Posterior vena cava (tissue), 2 donors: Measurements from ENCODE around the gene NDUFA8. TPM values are rescaled to one million over a fixed set of nuclear protein-coding genes. Genes with fewer than 3 reads are reported as not detected.

Experiments
- DNase-seq: peaks from one replicate; pipeline ENCODE4 v3.0.0-alpha.2; 2020; ENCODE audit warnings: low spot score
- intact Hi-C, 2 donors: fragments of 100-400 bp; cut with DNase I; formaldehyde crosslinking; loops; one replicate each; pipeline versions ENCODE4 v1.14.1 to v1.14.2; 2022 to 2023
- total RNA-seq, 2 donors: library from RNA; stranded (reverse); fragmentation: NEBNext Ultra II Directional; extraction: Animal tissue kit (Norgen Biotek cat#: 25700); gene quantifications; one replicate each; pipeline ENCODE4 v1.2.1, GENCODE V29; 2021
- donor health status: DM: yes; HTN: yes; CAD: no.
- donor health status: DM: yes; HTN: yes; CAD: no.

The NDUFA8 gene
- total RNA-seq, 2 donors from 2014 or later: 36.5 to 38.2 TPM

DNA sequence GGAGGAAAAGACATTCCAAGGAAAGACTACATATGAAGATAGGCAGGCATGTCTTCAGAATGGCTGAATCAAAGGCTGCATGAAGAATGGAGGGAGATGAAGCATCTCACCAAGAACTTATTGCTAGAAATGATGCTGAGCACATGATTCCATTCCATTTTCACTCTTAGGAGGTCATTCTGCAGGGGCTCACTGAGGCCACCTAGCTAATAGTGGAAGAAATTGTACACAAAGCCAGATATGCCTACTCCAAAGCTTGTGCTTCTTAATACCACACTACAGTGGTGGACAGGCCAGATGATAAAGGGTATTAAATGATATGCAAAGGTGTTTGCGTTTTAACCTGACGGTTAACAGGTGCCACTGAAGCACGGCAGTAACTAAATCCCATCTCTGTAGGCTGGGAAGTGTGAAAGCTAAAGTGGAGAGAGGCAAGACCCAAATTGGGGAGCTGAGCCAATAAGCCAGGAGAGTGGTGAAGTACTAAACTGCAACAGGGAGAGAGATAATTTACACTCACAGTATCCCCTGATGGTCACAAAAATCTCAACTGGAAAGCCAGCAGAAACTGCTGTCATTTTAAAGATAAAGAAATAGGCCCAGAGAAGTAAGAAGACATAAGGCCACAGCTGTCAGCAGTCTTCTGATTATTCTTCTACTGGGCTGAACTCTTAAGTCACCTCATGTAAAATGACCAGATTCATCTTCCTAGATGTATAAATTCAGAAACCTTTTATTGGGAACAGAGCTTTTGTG lies 14.6 kb downstream of the NDUFA8 start:
- DNase-seq: no peak
- intact Hi-C loops: no loop called here

DNA sequence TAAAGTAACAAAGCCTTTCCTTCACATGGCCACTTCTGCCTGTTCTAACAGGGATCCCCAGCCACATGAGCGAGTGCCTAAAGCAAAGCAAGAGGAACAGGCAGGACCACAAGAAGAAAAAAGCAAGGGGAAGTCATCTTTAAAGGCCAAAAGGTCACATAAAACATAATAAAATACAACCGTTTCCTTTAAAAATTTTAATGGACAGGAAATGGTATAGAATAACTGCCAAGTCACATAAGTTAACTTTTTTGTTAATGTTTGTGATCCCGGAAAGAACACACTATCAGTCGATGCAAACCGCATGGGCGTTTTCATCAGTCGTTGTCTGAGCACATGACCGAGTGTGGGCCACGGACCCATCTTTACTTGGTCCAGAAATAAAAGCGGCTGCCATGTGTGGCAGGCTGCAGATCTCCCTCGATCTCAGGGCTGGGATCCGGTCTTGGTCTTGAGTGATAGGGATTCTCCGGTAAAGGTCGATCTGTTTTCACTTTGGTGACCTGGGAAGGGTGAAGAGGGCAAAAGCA lies 15.6 kb downstream of the NDUFA8 start:
- no peak for DNase-seq

GRCh38 chr9:122143296-122143695 lies 16.3 kb downstream of the NDUFA8 start:
- no peak for DNase-seq
- intact Hi-C loops: no loop called here

More for the DNA sequence above, 15.6 kb downstream of the NDUFA8 start:
- intact Hi-C loops: no loop called here

DNA sequence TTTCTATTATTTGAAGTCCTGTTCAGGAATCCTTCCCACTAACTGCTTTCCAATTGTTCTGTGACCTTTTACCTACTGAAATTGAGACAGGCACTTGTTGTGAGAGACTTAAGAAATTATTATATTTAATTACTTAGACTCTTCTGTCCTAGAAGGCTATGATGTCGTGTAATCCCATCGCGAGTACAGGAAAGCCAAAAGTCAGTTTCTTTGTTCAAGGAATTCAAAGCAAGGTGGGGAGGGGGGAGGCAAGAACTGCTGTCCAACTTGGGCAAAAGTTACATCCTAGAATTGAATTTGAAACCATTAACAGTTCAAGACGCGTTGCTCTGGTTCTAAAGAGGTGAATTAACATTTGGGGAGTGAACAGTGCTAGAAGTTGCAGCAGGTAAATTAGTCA lies 17.9 kb downstream of the NDUFA8 start:
- intact Hi-C loops: no loop called here
- DNase-seq: no peak

- intact Hi-C loops: no loop called here
- DNase-seq: no peak
Observed at GRCh38 chr9:122140368-122141193, 19.0 kb downstream of the NDUFA8 start.

GRCh38 chr9:122138560-122139268 lies 20.9 kb downstream of the NDUFA8 start:
- no peak for DNase-seq
- intact Hi-C loops: no loop called here

- DNase-seq: no peak
- intact Hi-C loops: no loop called here
Observed at GRCh38 chr9:122135529-122135859, 24.1 kb downstream of the NDUFA8 start.

GRCh38 chr9:122134822-122135528 lies 24.6 kb downstream of the NDUFA8 start:
- intact Hi-C loops: no loop called here
- DNase-seq: no peak

GRCh38 chr9:122133984-122134535 lies 25.5 kb downstream of the NDUFA8 start:
- intact Hi-C loops: no loop called here
- no peak for DNase-seq

DNA sequence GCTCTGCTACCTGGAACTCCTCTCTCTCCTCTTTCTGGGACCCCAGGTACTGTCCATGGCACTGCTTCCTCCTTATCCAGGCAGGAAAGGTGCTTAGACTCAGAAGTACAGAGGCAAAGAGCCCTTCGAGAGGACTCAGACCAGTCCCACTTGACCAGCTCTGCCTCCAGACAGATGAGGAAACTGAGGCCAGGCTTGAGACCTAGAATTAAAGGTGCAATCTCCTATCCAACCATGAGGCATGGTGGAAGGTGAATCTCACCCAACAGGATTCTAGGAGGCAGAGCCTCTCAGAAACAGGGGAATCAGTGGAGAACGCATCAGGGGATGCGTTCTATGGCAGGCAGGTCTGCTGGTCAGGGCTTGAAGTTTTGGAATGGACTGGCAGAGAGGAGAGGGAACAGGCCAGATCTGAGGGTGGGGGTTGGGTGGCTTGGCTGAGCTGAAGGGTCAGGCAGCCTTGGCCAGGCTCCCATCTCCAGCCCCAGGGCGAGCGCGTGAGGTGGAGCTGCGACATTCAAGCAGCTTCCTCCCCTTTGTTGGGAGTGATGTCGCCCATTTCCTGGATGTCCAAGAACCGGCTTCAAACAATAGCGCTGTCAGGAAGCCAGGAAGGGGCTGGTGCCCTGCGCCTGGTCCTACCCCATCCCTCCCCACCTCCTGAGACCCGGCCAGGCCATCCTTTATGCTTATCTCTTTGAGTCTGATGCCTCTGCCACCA lies 26.2 kb downstream of the NDUFA8 start:
- no peak for DNase-seq
- intact Hi-C loops: no loop called here

DNA sequence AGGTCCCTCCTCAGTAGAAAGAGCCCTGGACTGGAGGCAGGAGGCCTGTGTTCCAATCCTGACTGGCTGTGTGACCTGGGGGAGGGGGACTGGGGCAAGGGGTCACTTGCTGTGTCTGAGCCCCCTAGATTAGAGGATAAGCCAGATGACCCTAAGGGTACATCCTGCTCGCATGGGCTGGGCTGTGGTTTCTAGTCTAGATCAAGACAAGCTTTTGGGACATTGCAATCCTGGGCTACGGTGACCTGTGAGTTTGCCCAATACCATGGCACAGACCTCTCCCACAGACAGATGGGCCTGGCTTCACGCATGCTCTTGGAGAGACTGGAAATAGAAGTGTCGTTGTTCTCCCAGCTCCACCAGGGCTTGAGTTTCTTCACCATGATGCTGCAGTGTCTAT lies 27.0 kb downstream of the NDUFA8 start:
- no peak for DNase-seq
- intact Hi-C loops: no loop called here

DNA sequence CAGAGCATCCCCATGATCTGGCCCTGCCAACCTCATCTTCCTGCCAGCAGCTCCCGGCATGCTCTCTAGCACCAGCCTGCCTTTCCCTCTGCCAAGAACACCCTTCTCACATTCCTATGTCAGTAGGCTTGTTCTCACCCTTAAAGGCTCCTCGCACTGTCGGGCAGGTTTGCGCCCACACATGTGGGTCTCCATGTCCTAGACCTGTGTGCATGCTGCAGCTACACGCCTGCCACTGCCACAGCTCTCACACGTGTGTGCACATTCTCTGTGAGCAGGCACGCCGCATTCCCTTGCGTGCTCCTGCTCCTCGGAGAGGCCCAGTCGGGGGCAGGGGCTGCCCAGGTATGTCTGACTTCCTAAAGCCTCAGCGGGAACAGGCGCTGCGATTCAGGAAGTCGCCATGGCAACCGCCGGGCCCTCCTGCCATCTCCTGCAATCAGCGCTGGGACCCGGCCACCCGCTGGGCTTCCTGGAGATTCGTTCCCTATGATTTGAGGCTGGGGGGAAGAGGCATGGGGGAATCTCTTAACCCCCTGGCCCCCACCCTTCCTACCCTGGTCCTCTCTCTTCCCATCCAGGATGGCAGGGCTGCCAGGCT lies 28.1 kb downstream of the NDUFA8 start:
- DNase-seq: no peak
- intact Hi-C loops: no loop called here

GRCh38 chr9:122130837-122131236 lies 28.7 kb downstream of the NDUFA8 start:
- DNase-seq: no peak
- intact Hi-C loops: no loop called here

DNA sequence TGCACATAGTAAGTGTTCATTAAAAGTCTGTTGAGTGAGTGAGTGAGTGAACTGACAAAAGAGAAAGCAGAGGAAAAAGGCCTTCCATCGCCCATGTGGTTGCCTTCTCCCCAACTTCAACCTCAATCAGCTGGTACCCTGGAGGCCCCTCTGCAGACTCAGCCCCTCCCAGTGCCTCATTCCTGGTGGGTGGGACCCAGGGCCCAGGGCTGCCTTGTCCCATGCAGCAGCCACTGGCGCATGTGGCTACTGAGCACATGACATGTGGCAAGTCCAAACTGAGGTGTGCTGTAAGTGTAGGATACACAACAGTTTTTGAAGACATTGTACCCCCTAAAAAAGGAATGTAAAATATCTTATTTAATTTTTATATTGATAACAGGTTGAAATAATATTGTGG lies 29.6 kb downstream of the NDUFA8 start:
- intact Hi-C loops: loop anchor here (10.0 kb wide), 3 partner anchors 325 to 685 kb away; no protein-coding TSS in a partner anchor
- DNase-seq: no peak

DNA sequence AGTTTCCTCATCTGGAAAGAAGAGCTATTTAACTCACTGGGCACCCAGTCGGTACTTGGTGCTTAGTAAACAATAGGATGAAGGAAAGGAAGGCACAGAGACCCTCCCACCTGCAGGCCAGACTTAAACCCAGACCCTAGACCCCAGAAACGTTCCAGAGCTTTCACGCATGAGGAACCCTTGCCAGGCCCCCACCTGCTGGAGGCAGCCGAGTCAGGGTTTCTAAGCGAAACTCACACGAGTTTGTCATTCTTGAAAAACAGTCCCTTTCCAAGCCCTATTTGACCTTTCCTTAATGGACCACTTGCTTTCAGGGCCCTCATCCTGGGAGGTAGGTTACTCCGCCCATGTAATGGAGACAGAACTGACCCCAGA lies 30.6 kb downstream of the NDUFA8 start:
- no peak for DNase-seq
- intact Hi-C loops: loop anchor here (10.0 kb wide), 3 partner anchors 326 to 686 kb away; no protein-coding TSS in a partner anchor

- no peak for DNase-seq
- intact Hi-C loops: loop anchor here (10.0 kb wide), 3 partner anchors 327 to 687 kb away; no protein-coding TSS in a partner anchor
Observed at GRCh38 chr9:122128007-122128968, 31.3 kb downstream of the NDUFA8 start.

DNA sequence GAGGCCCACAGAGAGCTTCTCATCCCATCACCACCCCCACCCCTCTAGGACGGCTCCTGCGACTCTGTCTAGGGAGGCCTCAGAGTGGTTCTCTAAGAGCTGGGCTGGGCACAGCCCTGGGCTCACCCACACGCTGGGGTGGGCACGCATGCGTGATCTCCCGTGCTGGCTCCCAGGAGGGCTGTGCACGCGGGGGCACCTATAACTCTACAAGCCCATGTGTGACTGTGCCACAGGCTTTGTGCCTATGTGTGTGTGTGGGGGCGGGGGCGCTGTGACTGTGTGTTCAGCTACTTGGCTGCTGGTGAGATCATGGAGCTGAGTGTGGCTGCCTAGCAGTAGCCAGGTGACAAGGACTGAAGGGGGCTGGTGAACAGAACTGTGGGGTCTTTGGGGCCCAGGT lies 32.2 kb downstream of the NDUFA8 start:
- no peak for DNase-seq
- intact Hi-C loops: loop anchor here (10.0 kb wide), 3 partner anchors 327 to 687 kb away; no protein-coding TSS in a partner anchor
